Measurements from ENCODE around the gene KIAA0513. TPM values are rescaled to one million over a fixed set of nuclear protein-coding genes. Genes with fewer than 3 reads are reported as not detected.

KIAA0513 gene
- total and polyA plus RNA-seq, 10 of the 15 experiments (the other 5 are each of a cell fraction or from before 2014, with no cell fraction given) = 0.14 to 5.8 (median 2.0) TPM

- TF ChIP-seq, protein P1, sequence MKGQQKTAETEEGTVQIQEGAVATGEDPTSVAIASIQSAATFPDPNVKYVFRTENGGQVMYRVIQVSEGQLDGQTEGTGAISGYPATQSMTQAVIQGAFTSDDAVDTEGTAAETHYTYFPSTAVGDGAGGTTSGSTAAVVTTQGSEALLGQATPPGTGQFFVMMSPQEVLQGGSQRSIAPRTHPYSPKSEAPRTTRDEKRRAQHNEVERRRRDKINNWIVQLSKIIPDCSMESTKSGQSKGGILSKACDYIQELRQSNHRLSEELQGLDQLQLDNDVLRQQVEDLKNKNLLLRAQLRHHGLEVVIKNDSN (IDR thresholded peaks at IDR 0.05; ENCODE audit: borderline replicate concordance, extremely low read length, insufficient read depth, low read depth, low read length) = no peak
- TF ChIP-seq CREM (IDR thresholded peaks at IDR 0.05; ENCODE audit: low read depth) = peak; percentile 98
- TF ChIP-seq, protein P2, sequence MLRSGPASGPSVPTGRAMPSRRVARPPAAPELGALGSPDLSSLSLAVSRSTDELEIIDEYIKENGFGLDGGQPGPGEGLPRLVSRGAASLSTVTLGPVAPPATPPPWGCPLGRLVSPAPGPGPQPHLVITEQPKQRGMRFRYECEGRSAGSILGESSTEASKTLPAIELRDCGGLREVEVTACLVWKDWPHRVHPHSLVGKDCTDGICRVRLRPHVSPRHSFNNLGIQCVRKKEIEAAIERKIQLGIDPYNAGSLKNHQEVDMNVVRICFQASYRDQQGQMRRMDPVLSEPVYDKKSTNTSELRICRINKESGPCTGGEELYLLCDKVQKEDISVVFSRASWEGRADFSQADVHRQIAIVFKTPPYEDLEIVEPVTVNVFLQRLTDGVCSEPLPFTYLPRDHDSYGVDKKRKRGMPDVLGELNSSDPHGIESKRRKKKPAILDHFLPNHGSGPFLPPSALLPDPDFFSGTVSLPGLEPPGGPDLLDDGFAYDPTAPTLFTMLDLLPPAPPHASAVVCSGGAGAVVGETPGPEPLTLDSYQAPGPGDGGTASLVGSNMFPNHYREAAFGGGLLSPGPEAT (IDR thresholded peaks at IDR 0.05; ENCODE audit: low read depth) = peak; percentile 66; the same call in 1 of the 2 replicates
- TF ChIP-seq SMC3 (IDR thresholded peaks at IDR 0.05; ENCODE audit: borderline replicate concordance, low read length) = no peak
- peak; percentile 94 for TF ChIP-seq POLR2A (IDR thresholded peaks at IDR 0.05; ENCODE audit: low read depth, low read length)
- TF ChIP-seq BMI1 (IDR thresholded peaks at IDR 0.05; ENCODE audit: borderline replicate concordance) = no peak
- TF ChIP-seq ZBED1 (IDR thresholded peaks at IDR 0.05; ENCODE audit: borderline replicate concordance) = no peak
- peak; percentile 31 for TF ChIP-seq SIX5 (IDR thresholded peaks at IDR 0.05; ENCODE audit: low read depth, low read length, severe bottlenecking)
- peak; percentile 90 for TF ChIP-seq IKZF1 (conservative IDR thresholded peaks at IDR 0.05)
- TF ChIP-seq TAF1 (IDR thresholded peaks at IDR 0.05; ENCODE audit: borderline replicate concordance, low read depth, low read length) = peak; percentile 82; the same call in 1 of the 2 replicates
- TF ChIP-seq PAX8 (IDR thresholded peaks at IDR 0.05) = no peak
- peak; percentile 91 for TF ChIP-seq GABPA (IDR thresholded peaks at IDR 0.05; ENCODE audit: low read depth)
- peak; percentile 64 for TF ChIP-seq RELA (IDR thresholded peaks at IDR 0.05; ENCODE audit: borderline replicate concordance, partially characterized antibody)
- TF ChIP-seq JUNB (IDR thresholded peaks at IDR 0.05) = no peak
- TF ChIP-seq HCFC1 (IDR thresholded peaks at IDR 0.05; ENCODE audit: low read length) = peak; percentile 48
- peak; percentile 23 for TF ChIP-seq SKIL (IDR thresholded peaks at IDR 0.05; ENCODE audit: low read depth, poor library complexity, severe bottlenecking)
- no peak for TF ChIP-seq ZZZ3 (IDR thresholded peaks at IDR 0.05; ENCODE audit: control insufficient read depth, insufficient read length, low read depth)
- TF ChIP-seq, protein P3, sequence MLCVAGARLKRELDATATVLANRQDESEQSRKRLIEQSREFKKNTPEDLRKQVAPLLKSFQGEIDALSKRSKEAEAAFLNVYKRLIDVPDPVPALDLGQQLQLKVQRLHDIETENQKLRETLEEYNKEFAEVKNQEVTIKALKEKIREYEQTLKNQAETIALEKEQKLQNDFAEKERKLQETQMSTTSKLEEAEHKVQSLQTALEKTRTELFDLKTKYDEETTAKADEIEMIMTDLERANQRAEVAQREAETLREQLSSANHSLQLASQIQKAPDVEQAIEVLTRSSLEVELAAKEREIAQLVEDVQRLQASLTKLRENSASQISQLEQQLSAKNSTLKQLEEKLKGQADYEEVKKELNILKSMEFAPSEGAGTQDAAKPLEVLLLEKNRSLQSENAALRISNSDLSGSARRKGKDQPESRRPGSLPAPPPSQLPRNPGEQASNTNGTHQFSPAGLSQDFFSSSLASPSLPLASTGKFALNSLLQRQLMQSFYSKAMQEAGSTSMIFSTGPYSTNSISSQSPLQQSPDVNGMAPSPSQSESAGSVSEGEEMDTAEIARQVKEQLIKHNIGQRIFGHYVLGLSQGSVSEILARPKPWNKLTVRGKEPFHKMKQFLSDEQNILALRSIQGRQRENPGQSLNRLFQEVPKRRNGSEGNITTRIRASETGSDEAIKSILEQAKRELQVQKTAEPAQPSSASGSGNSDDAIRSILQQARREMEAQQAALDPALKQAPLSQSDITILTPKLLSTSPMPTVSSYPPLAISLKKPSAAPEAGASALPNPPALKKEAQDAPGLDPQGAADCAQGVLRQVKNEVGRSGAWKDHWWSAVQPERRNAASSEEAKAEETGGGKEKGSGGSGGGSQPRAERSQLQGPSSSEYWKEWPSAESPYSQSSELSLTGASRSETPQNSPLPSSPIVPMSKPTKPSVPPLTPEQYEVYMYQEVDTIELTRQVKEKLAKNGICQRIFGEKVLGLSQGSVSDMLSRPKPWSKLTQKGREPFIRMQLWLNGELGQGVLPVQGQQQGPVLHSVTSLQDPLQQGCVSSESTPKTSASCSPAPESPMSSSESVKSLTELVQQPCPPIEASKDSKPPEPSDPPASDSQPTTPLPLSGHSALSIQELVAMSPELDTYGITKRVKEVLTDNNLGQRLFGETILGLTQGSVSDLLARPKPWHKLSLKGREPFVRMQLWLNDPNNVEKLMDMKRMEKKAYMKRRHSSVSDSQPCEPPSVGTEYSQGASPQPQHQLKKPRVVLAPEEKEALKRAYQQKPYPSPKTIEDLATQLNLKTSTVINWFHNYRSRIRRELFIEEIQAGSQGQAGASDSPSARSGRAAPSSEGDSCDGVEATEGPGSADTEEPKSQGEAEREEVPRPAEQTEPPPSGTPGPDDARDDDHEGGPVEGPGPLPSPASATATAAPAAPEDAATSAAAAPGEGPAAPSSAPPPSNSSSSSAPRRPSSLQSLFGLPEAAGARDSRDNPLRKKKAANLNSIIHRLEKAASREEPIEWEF (IDR thresholded peaks at IDR 0.05; ENCODE audit: insufficient replicate concordance, low read depth, low read length) = no peak
- TF ChIP-seq SP1 (IDR thresholded peaks at IDR 0.05; ENCODE audit: low read depth, low read length) = peak; percentile 15
- TF ChIP-seq TBL1XR1 (IDR thresholded peaks at IDR 0.05; ENCODE audit: low read depth, low read length) = no peak
- no peak for TF ChIP-seq SMAD1 (IDR thresholded peaks at IDR 0.05; ENCODE audit: low read depth, partially characterized antibody)
Measured at GRCh38 chr16:85010931-85011845, 16.4 kb upstream of the KIAA0513 start, which contains the start of gene ZDHHC7 (continued).

Data from GM12878 (cell line).